CD8-positive, alpha-beta memory T cell (primary cell): ENCODE data around the gene CFAP43. TPM values are rescaled to one million over a fixed set of nuclear protein-coding genes. Genes with fewer than 3 reads are reported as not detected.

Source experiments
- CTCF ChIA-PET: fragments of 350-600 bp; sonication (Branson Sonifier 250); formaldehyde crosslinking; loops from one replicate; lab custom pipeline; 2021; ENCODE audit warnings: antibody characterized with exemption; lab: Charles Lee
- POLR2A ChIA-PET: fragments of 350-600 bp; sonication (Branson Sonifier 250); formaldehyde crosslinking; loops from one replicate; lab custom pipeline; 2021; ENCODE audit warnings: antibody characterized with exemption; lab: Charles Lee
- DNase-seq, 5 donors: peaks; one replicate each; pipeline versions ENCODE4 v3.0.0 to v3.0.0-alpha.2; 2020 to 2022; ENCODE audit warnings: mixed read lengths in 1 of 5
- H3K27ac ChIP-seq: one replicate; pipeline ENCODE4 v1.7.0; 2013; ENCODE audit warnings: low read depth, mild to moderate bottlenecking, low read length, moderate library complexity
- H3K27me3 ChIP-seq: 2 replicates; pipeline ENCODE4 v1.7.0; 2013; ENCODE audit warnings: low read length, mild to moderate bottlenecking; ENCODE audit not compliant: insufficient read depth, poor library complexity, severe bottlenecking
- H3K36me3 ChIP-seq: 2 replicates; pipeline ENCODE4 v1.7.0; 2013; ENCODE audit warnings: mild to moderate bottlenecking, low read length, moderate library complexity; ENCODE audit not compliant: insufficient read depth
- H3K4me1 ChIP-seq: 2 replicates; pipeline ENCODE4 v1.7.0; 2013; ENCODE audit warnings: mild to moderate bottlenecking, low read length, moderate library complexity; ENCODE audit not compliant: insufficient read depth
- H3K4me3 ChIP-seq: 2 replicates; pipeline ENCODE4 v1.7.0; 2013; ENCODE audit warnings: mild to moderate bottlenecking, low read length
- H3K9me3 ChIP-seq: 2 replicates; pipeline ENCODE4 v1.7.0; 2013; ENCODE audit warnings: mild to moderate bottlenecking, low read length
- H3K27ac Mint-ChIP-seq, 8 donors: one replicate each; pipeline ENCODE4 v1.8.0; 2020 to 2021; ENCODE audit warnings: mixed read lengths in 8 of 8, mild to moderate bottlenecking in 6 of 8, inconsistent platforms in 3 of 8, moderate library complexity in 3 of 8
- H3K27me3 Mint-ChIP-seq, 2 donors: one replicate each; pipeline ENCODE4 v1.8.0; 2020 to 2021; ENCODE audit warnings: mixed read lengths in 2 of 2, mild to moderate bottlenecking in 1 of 2, moderate library complexity in 1 of 2
- H3K36me3 Mint-ChIP-seq, 3 donors: one replicate each; pipeline ENCODE4 v1.8.0; 2020 to 2021; ENCODE audit warnings: mixed read lengths in 3 of 3, inconsistent platforms in 1 of 3, mild to moderate bottlenecking in 1 of 3
- H3K4me1 Mint-ChIP-seq, 3 donors: one replicate each; pipeline ENCODE4 v1.8.0; 2020 to 2021; ENCODE audit warnings: mixed read lengths in 3 of 3, inconsistent platforms in 1 of 3, mild to moderate bottlenecking in 1 of 3
- H3K4me3 Mint-ChIP-seq, 7 donors: one replicate each; pipeline ENCODE4 v1.8.0; 2020 to 2021; ENCODE audit warnings: mixed read lengths in 7 of 7, mild to moderate bottlenecking in 6 of 7, moderate library complexity in 4 of 7, inconsistent platforms in 2 of 7
- H3K9me3 Mint-ChIP-seq, 5 donors: one replicate each; pipeline ENCODE4 v1.8.0; 2020 to 2022; ENCODE audit warnings: mixed read lengths in 5 of 5, mild to moderate bottlenecking in 3 of 5, moderate library complexity in 2 of 5, inconsistent platforms in 1 of 5
- polyA plus RNA-seq: library from polyadenylated mRNA; unstranded; fragments of 300-500 nt; fragmentation: Illumina TruSeq; gene quantifications from one replicate; pipeline ENCODE4 v1.2.3, GENCODE V29; 2021
- total RNA-seq, 2 experiments: library from RNA; stranded (reverse); gene quantifications; one replicate each; pipeline ENCODE4 v1.2.3, GENCODE V29; 2021

The CFAP43 gene
- total and polyA plus RNA-seq, 3 experiments from 2014 or later: 0.07 TPM; not detected in 2

DNA sequence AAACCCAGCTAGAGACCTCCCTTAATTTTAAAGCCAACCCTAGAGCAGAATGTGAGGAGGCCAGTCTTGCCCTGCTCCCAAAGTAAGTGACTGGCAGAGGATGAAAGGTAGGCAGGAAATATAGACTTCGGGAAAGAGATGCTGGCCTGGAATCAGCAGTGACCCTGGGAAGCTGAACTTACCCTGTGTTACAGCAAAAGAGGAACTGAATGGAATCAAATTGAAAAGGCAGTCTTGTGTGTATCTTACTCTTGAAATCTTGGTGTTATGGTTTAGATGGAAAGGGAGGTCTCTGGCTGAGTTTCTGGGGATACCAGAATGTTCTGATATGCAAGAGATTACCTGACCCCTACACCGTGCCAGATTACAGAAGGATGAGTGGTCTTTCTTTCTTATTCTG lies 7.9 kb upstream of the CFAP43 start:
- peaks cover 0 to 7% (median 5%) of the 10 kb centered on the region in 5 donors for H3K9me3 Mint-ChIP-seq
- DNase-seq: no peak
- no peaks in the 10 kb centered on the region for H3K4me1 Mint-ChIP-seq
- H3K4me3 Mint-ChIP-seq: no peak overlapping the region
- Histone ChIP-seq H3K4me3 (no peak overlapping the region), H3K9me3 (no peaks in the 10 kb centered on the region), H3K4me1 (no peaks in the 10 kb centered on the region), H3K27me3 (no peaks in the 10 kb centered on the region), H3K36me3 (no peaks in the 10 kb centered on the region), H3K27ac (no peak overlapping the region)
- peaks cover 14 to 68% of the 10 kb centered on the region in 2 donors for H3K27me3 Mint-ChIP-seq
- ChIA-PET CTCF (no interaction called here), POLR2A (no interaction called here)
- H3K36me3 Mint-ChIP-seq: peaks cover 0 to 3% (median 1%) of the 10 kb centered on the region in 3 donors
- H3K27ac Mint-ChIP-seq: no peak overlapping the region

DNA sequence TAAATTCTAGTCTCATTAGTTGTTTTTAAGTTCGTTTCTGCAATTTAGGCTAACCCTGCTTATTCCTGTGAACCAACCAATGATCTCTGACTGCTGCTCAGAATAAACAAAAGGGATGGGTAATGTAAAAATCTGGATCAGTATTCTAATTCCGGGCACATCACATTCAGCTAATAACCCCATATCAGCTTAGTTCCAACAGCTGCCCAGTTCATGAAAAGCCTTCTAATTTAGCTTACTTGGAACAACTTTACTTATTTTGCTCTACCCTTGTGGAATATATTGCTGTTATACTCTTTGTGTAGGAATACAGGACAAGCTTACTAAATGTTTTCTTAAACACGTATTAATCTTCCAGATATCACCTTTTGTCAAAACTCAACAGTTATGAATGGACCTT lies 3.6 kb upstream of the CFAP43 start:
- CTCF ChIA-PET: no interaction called here
- Histone ChIP-seq H3K4me3 (no peak overlapping the region), H3K27ac (no peak overlapping the region)

DNA sequence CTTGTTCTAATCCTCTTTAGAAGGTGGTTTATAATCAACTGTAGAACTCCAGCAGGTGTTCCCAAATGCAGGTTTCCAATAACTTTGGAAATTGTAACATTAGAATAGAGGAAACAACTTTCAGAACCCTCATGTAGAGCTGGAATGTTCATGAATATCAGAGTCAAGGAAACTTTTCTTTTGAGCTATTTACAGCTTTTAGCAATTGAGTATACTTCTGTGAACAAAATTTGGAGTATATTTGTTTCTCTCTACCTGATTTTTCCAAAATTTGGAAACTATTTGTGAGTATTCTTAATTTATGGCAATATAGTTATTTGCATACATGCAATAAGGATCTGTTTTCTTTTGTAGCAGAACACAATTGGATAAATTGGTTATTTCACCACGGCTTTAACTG lies 2.8 kb upstream of the CFAP43 start:
- ChIA-PET CTCF (no interaction called here), POLR2A (no interaction called here)
- peaks cover 18 to 57% of the 10 kb centered on the region in 2 donors for H3K27me3 Mint-ChIP-seq

More for the DNA sequence above, 3.6 kb upstream of the CFAP43 start:
- Mint-ChIP-seq H3K27me3 (peaks cover 22 to 59% of the 10 kb centered on the region in 2 donors), H3K4me1 (peaks cover 15 to 19% (median 19%) of the 10 kb centered on the region in 3 donors), H3K36me3 (peaks cover 0 to 3% (median 2%) of the 10 kb centered on the region in 3 donors), H3K27ac (no peak overlapping the region), H3K9me3 (peaks cover 2 to 9% (median 7%) of the 10 kb centered on the region in 5 donors), H3K4me3 (no peak overlapping the region)
- Histone ChIP-seq H3K36me3 (no peaks in the 10 kb centered on the region), H3K4me1 (peaks cover 6% of the 10 kb centered on the region), H3K9me3 (no peaks in the 10 kb centered on the region), H3K27me3 (no peaks in the 10 kb centered on the region)
- no peak for DNase-seq
- POLR2A ChIA-PET: no interaction called here

DNA sequence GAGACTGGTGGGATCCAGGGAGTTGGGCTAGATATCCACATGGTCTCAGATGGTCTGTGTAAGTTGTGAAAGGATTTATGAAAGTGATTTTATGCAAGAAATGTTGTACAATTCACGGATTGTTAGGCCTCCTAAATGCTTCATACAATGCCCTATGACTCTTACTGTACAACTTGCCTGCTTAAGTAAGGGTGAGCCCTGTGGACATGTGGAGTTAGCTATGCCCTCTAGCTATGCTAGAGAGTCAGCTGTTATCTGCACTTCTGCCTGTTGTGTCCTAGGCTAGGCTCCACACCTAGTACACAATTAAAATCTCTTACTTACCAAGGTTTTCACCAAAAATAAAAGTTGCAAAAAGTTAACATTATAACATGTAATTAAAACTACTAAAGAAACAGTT lies 1.7 kb upstream of the CFAP43 start:
- H3K27me3 Mint-ChIP-seq: peaks cover 16 to 46% of the 10 kb centered on the region in 2 donors
- peaks cover 0 to 3% (median 2%) of the 10 kb centered on the region in 3 donors for H3K36me3 Mint-ChIP-seq
- Histone ChIP-seq H3K4me3 (no peak overlapping the region), H3K27ac (no peak overlapping the region), H3K36me3 (no peaks in the 10 kb centered on the region), H3K4me1 (peaks cover 6% of the 10 kb centered on the region), H3K27me3 (no peaks in the 10 kb centered on the region), H3K9me3 (no peaks in the 10 kb centered on the region)
- CTCF ChIA-PET: interaction anchor here (1.5 kb wide), 1 partner anchor 41 kb away, joined by 7 read pairs; no protein-coding TSS in a partner anchor
- peaks cover 15 to 19% (median 19%) of the 10 kb centered on the region in 3 donors for H3K4me1 Mint-ChIP-seq
- peaks cover 2 to 9% (median 7%) of the 10 kb centered on the region in 5 donors for H3K9me3 Mint-ChIP-seq
- DNase-seq: no peak
- H3K27ac Mint-ChIP-seq: peak overlapping the region in 1 of 8 donors; percentile 53
- POLR2A ChIA-PET: no interaction called here
- peak overlapping the region; percentile 38 to 82 (median 54) for H3K4me3 Mint-ChIP-seq

More for the DNA sequence above, 2.8 kb upstream of the CFAP43 start:
- Histone ChIP-seq H3K9me3 (no peaks in the 10 kb centered on the region), H3K27ac (no peak overlapping the region), H3K36me3 (no peaks in the 10 kb centered on the region), H3K4me3 (no peak overlapping the region), H3K27me3 (no peaks in the 10 kb centered on the region), H3K4me1 (peaks cover 6% of the 10 kb centered on the region)
- Mint-ChIP-seq H3K27ac (no peak overlapping the region), H3K4me1 (peaks cover 15 to 19% (median 19%) of the 10 kb centered on the region in 3 donors), H3K9me3 (peaks cover 2 to 9% (median 7%) of the 10 kb centered on the region in 5 donors), H3K4me3 (no peak overlapping the region), H3K36me3 (peaks cover 0 to 3% (median 2%) of the 10 kb centered on the region in 3 donors)
- no peak for DNase-seq

DNA sequence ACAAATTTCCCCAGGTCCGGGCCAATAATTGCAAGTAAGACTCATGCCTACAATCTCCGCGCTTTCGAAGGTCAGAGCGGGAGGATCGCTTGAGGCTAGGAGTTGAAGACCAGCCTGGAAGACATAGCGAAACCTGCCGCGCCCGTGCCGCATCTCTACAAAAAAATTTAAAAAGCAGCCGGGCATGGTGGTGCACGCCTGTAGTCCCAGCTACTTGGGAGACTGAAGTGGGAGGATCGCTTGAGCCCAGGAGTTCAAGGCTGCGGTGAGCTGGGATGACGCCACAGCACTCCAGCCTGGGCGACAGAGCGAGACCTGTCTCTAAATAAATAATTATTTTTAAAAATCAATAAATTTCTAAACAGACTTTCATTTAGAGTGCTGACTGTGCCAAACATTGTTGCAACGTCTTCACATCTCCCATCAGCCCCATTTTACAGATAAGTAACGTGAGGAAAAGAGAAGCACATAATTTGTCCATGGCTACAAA lies 494 bp upstream of the CFAP43 start:
- Mint-ChIP-seq H3K27ac (peak overlapping the region in 6 of 8 donors; percentile 7 to 90 (median 80)), H3K36me3 (peaks cover 0 to 2% (median 0%) of the 10 kb centered on the region in 3 donors)
- POLR2A ChIA-PET: no interaction called here

DNA sequence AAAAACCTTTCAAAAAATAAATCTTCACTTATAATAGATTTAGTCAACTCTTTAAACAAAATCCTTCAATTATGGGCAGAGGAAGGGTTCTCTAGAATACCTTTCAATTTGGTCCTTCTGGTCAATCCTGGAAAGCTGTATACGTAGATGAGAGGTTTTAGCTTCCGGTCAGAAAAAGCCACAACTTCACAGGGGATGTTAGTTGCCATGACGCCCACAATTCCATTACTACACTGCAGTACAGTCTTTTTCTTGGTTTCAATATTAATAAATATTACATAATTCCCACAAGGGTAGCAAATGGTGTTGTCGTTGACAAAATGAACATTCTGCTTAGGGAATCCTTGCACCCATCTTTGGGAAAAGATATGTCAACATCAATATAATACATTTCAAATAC lies 1.7 kb downstream of the CFAP43 start:
- no peaks in the 10 kb centered on the region for H3K9me3 ChIP-seq
- Mint-ChIP-seq H3K4me3 (peak overlapping the region in 2 of 7 donors; percentile 7 to 83), H3K27ac (peak overlapping the region in 3 of 8 donors; percentile 24 to 81 (median 43)), H3K27me3 (peaks cover 14 to 26% of the 10 kb centered on the region in 2 donors), H3K36me3 (peaks cover 0 to 2% (median 0%) of the 10 kb centered on the region in 3 donors), H3K4me1 (peaks cover 15 to 19% (median 19%) of the 10 kb centered on the region in 3 donors), H3K9me3 (peaks cover 2 to 8% (median 5%) of the 10 kb centered on the region in 5 donors)
- H3K36me3 ChIP-seq: no peaks in the 10 kb centered on the region
- ChIA-PET POLR2A (no interaction called here), CTCF (interaction anchor here (0.9 kb wide), 1 partner anchor 41 kb away, joined by 3 read pairs; no protein-coding TSS in a partner anchor)
- H3K4me3 ChIP-seq: no peak overlapping the region
- DNase-seq: no peak
- H3K4me1 ChIP-seq: peaks cover 6% of the 10 kb centered on the region
- no peaks in the 10 kb centered on the region for H3K27me3 ChIP-seq
- H3K27ac ChIP-seq: no peak overlapping the region

More for the DNA sequence above, 494 bp upstream of the CFAP43 start:
- Mint-ChIP-seq H3K27me3 (peaks cover 19 to 42% of the 10 kb centered on the region in 2 donors), H3K9me3 (peaks cover 2 to 9% (median 7%) of the 10 kb centered on the region in 5 donors), H3K4me1 (peaks cover 15 to 19% (median 19%) of the 10 kb centered on the region in 3 donors), H3K4me3 (peak overlapping the region; percentile 82 to 93 (median 87))
- H3K9me3 ChIP-seq: no peaks in the 10 kb centered on the region
- CTCF ChIA-PET: interaction anchor here (1.4 to 1.5 kb wide), 3 partner anchors 21 to 42 kb away, joined by 3 to 7 read pairs (median 4); no protein-coding TSS in a partner anchor
- no peaks in the 10 kb centered on the region for H3K36me3 ChIP-seq
- H3K27ac ChIP-seq: no peak overlapping the region
- H3K27me3 ChIP-seq: no peaks in the 10 kb centered on the region
- peaks cover 6% of the 10 kb centered on the region for H3K4me1 ChIP-seq
- DNase-seq: no peak
- peak overlapping the region; percentile 86 for H3K4me3 ChIP-seq

DNA sequence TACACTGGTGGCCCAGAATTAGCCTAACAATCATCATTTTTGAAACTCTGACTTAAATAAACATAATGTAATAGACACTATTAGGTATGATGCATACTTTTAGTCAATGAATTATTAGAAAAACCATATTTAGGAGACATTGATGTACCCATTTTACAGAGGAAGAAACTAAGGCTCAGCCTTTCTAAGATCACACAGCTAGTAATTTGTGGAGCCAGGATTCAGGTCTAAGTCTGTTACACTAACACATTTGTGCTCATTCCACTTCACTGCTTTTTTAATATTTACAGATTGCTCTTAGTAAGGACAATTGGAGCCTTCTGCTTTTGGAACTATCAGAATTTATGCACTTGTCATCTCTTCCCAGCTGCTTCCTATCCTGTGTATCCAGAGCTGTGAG lies 8.9 kb downstream of the CFAP43 start:
- POLR2A ChIA-PET: no interaction called here
- no peak overlapping the region for H3K4me3 ChIP-seq
- Mint-ChIP-seq H3K4me3 (no peak overlapping the region), H3K27ac (no peak overlapping the region), H3K36me3 (no peaks in the 10 kb centered on the region), H3K27me3 (peaks cover 8 to 36% of the 10 kb centered on the region in 2 donors), H3K4me1 (peaks cover 0 to 6% (median 0%) of the 10 kb centered on the region in 3 donors), H3K9me3 (no peaks in the 10 kb centered on the region)
- CTCF ChIA-PET: no interaction called here
- H3K36me3 ChIP-seq: no peaks in the 10 kb centered on the region
- H3K4me1 ChIP-seq: no peaks in the 10 kb centered on the region
- no peak for DNase-seq
- no peaks in the 10 kb centered on the region for H3K9me3 ChIP-seq
- H3K27ac ChIP-seq: no peak overlapping the region
- no peaks in the 10 kb centered on the region for H3K27me3 ChIP-seq

DNA sequence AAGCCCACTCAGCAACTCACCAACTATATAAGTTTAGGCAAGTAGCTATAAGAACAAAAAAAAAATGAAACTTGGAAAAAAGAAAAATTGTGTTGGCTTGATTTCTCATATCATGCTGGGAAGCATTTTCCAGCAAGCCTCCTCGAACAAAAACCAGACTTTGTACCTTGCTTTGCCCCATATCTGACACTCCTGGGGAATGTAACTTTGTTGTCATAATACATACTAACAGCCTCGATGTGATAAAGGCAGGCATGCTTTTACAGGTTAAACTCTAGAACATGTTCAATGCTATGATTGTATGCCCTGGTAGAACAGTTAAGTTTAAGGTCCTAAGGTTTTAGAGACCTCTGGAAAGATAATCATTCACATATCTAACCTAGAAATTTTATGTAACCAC lies 11.6 kb downstream of the CFAP43 start:
- H3K27me3 ChIP-seq: peaks cover 5% of the 10 kb centered on the region
- no peaks in the 10 kb centered on the region for H3K36me3 ChIP-seq
- Mint-ChIP-seq H3K4me1 (peaks cover 0 to 6% (median 0%) of the 10 kb centered on the region in 3 donors), H3K4me3 (no peak overlapping the region), H3K27ac (no peak overlapping the region), H3K36me3 (no peaks in the 10 kb centered on the region), H3K27me3 (peaks cover 6 to 35% of the 10 kb centered on the region in 2 donors), H3K9me3 (no peaks in the 10 kb centered on the region)
- H3K27ac ChIP-seq: no peak overlapping the region
- H3K4me1 ChIP-seq: no peaks in the 10 kb centered on the region
- POLR2A ChIA-PET: no interaction called here
- CTCF ChIA-PET: no interaction called here
- no peaks in the 10 kb centered on the region for H3K9me3 ChIP-seq
- no peak overlapping the region for H3K4me3 ChIP-seq
- DNase-seq: no peak
